H1 (cell line): ENCODE results near the gene TFCP2. TPM values are rescaled to one million over a fixed set of nuclear protein-coding genes. Genes with fewer than 3 reads are reported as not detected.

Source experiments
- MAFK ChIP-seq: IDR thresholded peaks from 2 replicates; pipeline ENCODE4 v1.6.1; 2012; ENCODE audit warnings: low read depth, mild to moderate bottlenecking, improper control_type of control experiment, low read length
- polyA plus RNA-seq, 7 experiments: library from polyadenylated mRNA; depleted of rRNA in 3 of 7; stranded (reverse) in 5 of 7; unstranded in 2 of 7; fragments of >200 nt in 5 of 7; fragments of 200-250 nt in 2 of 7; gene quantifications; 1 replicate in 5 of 7; 2 replicates in 1 of 7; 4 replicates in 1 of 7; pipeline versions ENCODE4 v1.2.1 to v1.2.3, GENCODE V29; 2011 to 2013; ENCODE audit warnings: missing spikeins in 2 of 7, mixed read lengths in 2 of 7
- total RNA-seq: library from RNA; stranded (reverse); fragmentation: NEBNext Ultra II Directional; extraction: Animal tissue kit (Norgen Biotek cat#: 25700); gene quantifications from 2 replicates; pipeline ENCODE4 v1.2.1, GENCODE V29; 2021

TFCP2 gene
- total and polyA plus RNA-seq, 2 of the 8 experiments (the other 6 are each of a cell fraction or from before 2014, with no cell fraction given), result 19.8 to 49.2 TPM

DNA sequence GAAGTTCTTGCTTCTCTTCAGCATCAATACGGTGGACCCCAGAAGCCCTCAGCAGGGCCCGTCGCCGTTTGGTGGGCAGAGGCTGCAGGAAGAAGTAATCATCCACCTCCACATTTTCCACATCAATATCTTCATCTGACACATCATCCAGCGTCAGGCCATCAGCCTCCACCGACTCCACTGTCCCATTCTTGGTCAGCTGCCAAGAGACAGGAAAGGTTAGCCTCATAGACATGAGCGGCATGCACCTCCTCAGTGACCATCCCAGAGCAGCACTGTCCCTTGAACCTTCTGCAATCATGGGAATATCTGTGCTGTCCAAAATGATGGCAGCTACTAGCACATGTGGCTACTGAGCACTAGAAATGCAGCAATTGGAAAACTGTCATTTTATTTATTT lies 105.2 kb downstream of the TFCP2 start (continued):
- TF ChIP-seq MAFK, result no peak
- TF ChIP-seq, all 59 proteins: peak for 0
